Keratinocyte (primary cell): ENCODE measurements around the gene FRMD1. TPM values are rescaled to one million over a fixed set of nuclear protein-coding genes. Genes with fewer than 3 reads are reported as not detected.

Experiments used
- DNase-seq: peaks from one replicate; pipeline ENCODE4 v3.0.0-alpha.2; 2011; ENCODE audit warnings: low read depth, missing footprints, low spot score
- FAIRE-seq: peaks from 2 replicates; lab custom pipeline; 2011; peaks lifted over from hg19 to GRCh38; lab: Jason Lieb, UNC
- H2AFZ ChIP-seq: 2 replicates; pipeline ENCODE4 v1.6.0; 2012; ENCODE audit warnings: low read length, control low read depth, inconsistent platforms; ENCODE audit not compliant: control insufficient read depth
- H3K27ac ChIP-seq: 2 replicates; pipeline ENCODE4 v1.5.1; 2011; ENCODE audit warnings: low read length; ENCODE audit not compliant: control insufficient read depth, insufficient read depth
- H3K27me3 ChIP-seq: 3 replicates; pipeline ENCODE4 v1.6.0; 2011; ENCODE audit warnings: low read length; ENCODE audit not compliant: control insufficient read depth, insufficient read depth; ENCODE audit errors: extremely low read depth
- H3K36me3 ChIP-seq, 2 experiments: 2 replicates in 1 of 2; 3 replicates in 1 of 2; pipeline ENCODE4 v1.5.1; 2011; ENCODE audit warnings: low read length in 2 of 2, mild to moderate bottlenecking in 1 of 2; ENCODE audit not compliant: control insufficient read depth in 2 of 2, insufficient read depth in 2 of 2; ENCODE audit errors: extremely low read depth in 1 of 2
- H3K4me1 ChIP-seq: 3 replicates; pipeline ENCODE4 v1.5.1; 2011; ENCODE audit warnings: low read length; ENCODE audit not compliant: control insufficient read depth, insufficient read depth; ENCODE audit errors: extremely low read depth
- H3K4me2 ChIP-seq: 3 replicates; pipeline ENCODE4 v1.6.0; 2011; ENCODE audit warnings: low read depth, low read length; ENCODE audit not compliant: control insufficient read depth, insufficient read depth; ENCODE audit errors: extremely low read depth
- H3K4me3 ChIP-seq, 3 experiments: fragments of 200-600 bp in 1 of 3; sonication (generic) in 1 of 3; 2 replicates in 2 of 3; 3 replicates in 1 of 3; pipeline ENCODE4 v1.5.1; 2011 to 2016; ENCODE audit warnings: low read length in 3 of 3, mild to moderate bottlenecking in 3 of 3, control low read depth in 2 of 3, inconsistent platforms in 1 of 3, low read depth in 1 of 3, mixed read lengths in 1 of 3, mixed run types in 1 of 3, moderate library complexity in 1 of 3; ENCODE audit not compliant: control insufficient read depth in 2 of 3, insufficient read depth in 2 of 3; ENCODE audit errors: extremely low read depth in 1 of 3
- H3K79me2 ChIP-seq: 2 replicates; pipeline ENCODE4 v1.6.0; 2012; ENCODE audit warnings: low read length; ENCODE audit not compliant: control insufficient read depth, insufficient read depth
- H3K9ac ChIP-seq: 3 replicates; pipeline ENCODE4 v1.6.0; 2011; ENCODE audit warnings: low read length; ENCODE audit not compliant: control insufficient read depth, insufficient read depth; ENCODE audit errors: extremely low read depth
- H3K9me1 ChIP-seq: 3 replicates; pipeline ENCODE4 v1.6.0; 2011; ENCODE audit warnings: low read length; ENCODE audit not compliant: control insufficient read depth, insufficient read depth; ENCODE audit errors: extremely low read depth
- H3K9me3 ChIP-seq: 2 replicates; pipeline ENCODE4 v1.5.1; 2012; ENCODE audit warnings: low read depth, low read length; ENCODE audit not compliant: control insufficient read depth
- H4K20me1 ChIP-seq: 3 replicates; pipeline ENCODE4 v1.6.0; 2011; ENCODE audit warnings: low read length; ENCODE audit not compliant: control insufficient read depth, insufficient read depth; ENCODE audit errors: extremely low read depth
- CTCF ChIP-seq, 3 experiments: IDR thresholded peaks in 1 of 3; conservative IDR thresholded peaks in 1 of 3; optimal IDR thresholded peaks in 1 of 3; 2 replicates in 2 of 3; 3 replicates in 1 of 3; pipeline versions ENCODE3 to v1.5.1; 2011; ENCODE audit warnings: low read length in 3 of 3, mild to moderate bottlenecking in 3 of 3, moderate library complexity in 2 of 3, control low read depth in 1 of 3, inconsistent platforms in 1 of 3; ENCODE audit not compliant: insufficient read depth in 2 of 3; ENCODE audit errors: extremely low read depth in 1 of 3
- EZH2 ChIP-seq: IDR thresholded peaks from one replicate; pipeline ENCODE4 v1.6.1; 2012; ENCODE audit warnings: inconsistent platforms, mild to moderate bottlenecking, low read length, moderate library complexity
- dilution Hi-C: fragments of 300-500 bp; cut with MboI; formaldehyde crosslinking; loops from one replicate; pipeline ENCODE4 v1.7.0; 2020; ENCODE audit warnings: low sequenced_read_pairs; ENCODE audit not compliant: extremely low pct_ligation_motif_present
- polyA plus RNA-seq, 5 experiments: library from polyadenylated mRNA; depleted of rRNA in 3 of 5; stranded (reverse) in 3 of 5; stranded (forward) in 1 of 5; unstranded in 1 of 5; fragments of >200 nt; gene quantifications; 1 replicate in 1 of 5; 2 replicates in 3 of 5; 3 replicates in 1 of 5; pipeline versions ENCODE4 v1.2.1 to v1.2.3, GENCODE V29; 2011 to 2012; ENCODE audit warnings: missing spikeins in 2 of 5, low read depth in 1 of 5, low replicate concordance in 1 of 5

The FRMD1 gene
- polyA plus RNA-seq, 1 donor (not counting 4 experiments of a cell fraction or from before 2014, with no cell fraction given): not detected

- H3K27ac ChIP-seq: no peak overlapping the region
- no peaks in the 10 kb centered on the region for H4K20me1 ChIP-seq
- no peak for FAIRE-seq
- no peaks in the 10 kb centered on the region for H3K79me2 ChIP-seq
- H3K4me3 ChIP-seq: no peak overlapping the region
- peaks cover 6% of the 10 kb centered on the region for H3K27me3 ChIP-seq
- TF ChIP-seq EZH2: no peak
- TF ChIP-seq CTCF (optimal IDR thresholded peaks at IDR 0.05 in 1 of 3, IDR thresholded peaks at IDR 0.05 in 1 of 3, conservative IDR thresholded peaks at IDR 0.05 in 1 of 3; ENCODE audit: extremely low read depth in 1 of 3, insufficient read depth in 2 of 3, low read length in 3 of 3): no peak
- H3K4me2 ChIP-seq: no peak overlapping the region
- H3K9me3 ChIP-seq: no peaks in the 10 kb centered on the region
- DNase-seq: no peak
- H3K4me1 ChIP-seq: no peaks in the 10 kb centered on the region
- dilution Hi-C loops: no loop called here
- H3K9ac ChIP-seq: no peak overlapping the region
- no peaks in the 10 kb centered on the region for H3K9me1 ChIP-seq
- H2AFZ ChIP-seq: no peak overlapping the region
- no peaks in the 10 kb centered on the region for H3K36me3 ChIP-seq
Measured at GRCh38 chr6:168088161-168089053, 9.4 kb upstream of the FRMD1 start.

- Histone ChIP-seq H3K4me2 (no peak overlapping the region), H3K4me1 (no peaks in the 10 kb centered on the region), H3K4me3 (no peak overlapping the region), H3K27me3 (peaks cover 6% of the 10 kb centered on the region), H2AFZ (no peak overlapping the region), H3K27ac (no peak overlapping the region), H3K36me3 (no peaks in the 10 kb centered on the region), H4K20me1 (no peaks in the 10 kb centered on the region), H3K9me3 (no peaks in the 10 kb centered on the region), H3K79me2 (no peaks in the 10 kb centered on the region), H3K9me1 (no peaks in the 10 kb centered on the region), H3K9ac (no peak overlapping the region)
- FAIRE-seq: no peak
- TF ChIP-seq EZH2: no peak
- TF ChIP-seq CTCF (optimal IDR thresholded peaks at IDR 0.05 in 1 of 3, IDR thresholded peaks at IDR 0.05 in 1 of 3, conservative IDR thresholded peaks at IDR 0.05 in 1 of 3; ENCODE audit: extremely low read depth in 1 of 3, insufficient read depth in 2 of 3, low read length in 3 of 3): no peak
- no peak for DNase-seq
- dilution Hi-C loops: no loop called here
Measured at GRCh38 chr6:168087436-168088160, 8.6 kb upstream of the FRMD1 start.
